DOHH2 (cell line): ENCODE results near the gene TSHZ1.

ENCODE experiments used
- CTCF ChIP-seq: fragments of 200-600 bp; sonication (generic); IDR thresholded peaks from one replicate; pipeline ENCODE4 v1.5.1; 2014; ENCODE audit warnings: antibody characterized with exemption, mild to moderate bottlenecking, low read depth, low read length; ENCODE audit not compliant: poor library complexity, severe bottlenecking
- EZH2phosphoT487 ChIP-seq: fragments of 200-600 bp; sonication (generic); IDR thresholded peaks from 2 replicates; pipeline ENCODE4 v1.6.1; 2017; ENCODE audit warnings: borderline replicate concordance, mild to moderate bottlenecking, antibody characterized with exemption, low read length, moderate library complexity, mixed read lengths

- TF ChIP-seq CTCF (no peak), EZH2phosphoT487 (no peak)
Measured at GRCh38 chr18:75255094-75255493, 44.5 kb downstream of the TSHZ1 start.
